Measurements from ENCODE around the gene SH3BGR.

SH3BGR gene

GRCh38 chr21:39480271-39480670 is 28.5 kb downstream of the SH3BGR start:
- TF ChIP-seq CTCF (IDR thresholded peaks at IDR 0.05), result no peak

GRCh38 chr21:39481886-39482285 is 30.1 kb downstream of the SH3BGR start:
- no peak for TF ChIP-seq CTCF (IDR thresholded peaks at IDR 0.05)

GRCh38 chr21:39483917-39484316 is 32.1 kb downstream of the SH3BGR start:
- no peak for TF ChIP-seq CTCF (IDR thresholded peaks at IDR 0.05)

GRCh38 chr21:39484711-39485276 is 33.0 kb downstream of the SH3BGR start:
- no peak for TF ChIP-seq CTCF (IDR thresholded peaks at IDR 0.05)

GRCh38 chr21:39489380-39489924 is 37.7 kb downstream of the SH3BGR start:
- no peak for TF ChIP-seq CTCF (IDR thresholded peaks at IDR 0.05)

- no peak for TF ChIP-seq CTCF (IDR thresholded peaks at IDR 0.05)
These were observed 47.4 kb downstream of the SH3BGR start for GRCh38 chr21:39499156-39499555.

- no peak for TF ChIP-seq CTCF (IDR thresholded peaks at IDR 0.05)
These were observed 50.9 kb downstream of the SH3BGR start for GRCh38 chr21:39502631-39503030.
